Endothelial cell (in vitro differentiated cells): ENCODE measurements around the gene SPOCK1. TPM values are rescaled to one million over a fixed set of nuclear protein-coding genes. Genes with fewer than 3 reads are reported as not detected.

Experiments used
- DNase-seq: peaks from one replicate; pipeline ENCODE4 v3.0.0; 2021; ENCODE audit warnings: low spot score
- H3K27ac Mint-ChIP-seq: one replicate; pipeline ENCODE4 v1.8.0; 2021; ENCODE audit warnings: mixed read lengths, inconsistent platforms; ENCODE audit not compliant: unreplicated experiment
- H3K27me3 Mint-ChIP-seq: one replicate; pipeline ENCODE4 v1.8.0; 2021; ENCODE audit warnings: mild to moderate bottlenecking, moderate library complexity, mixed read lengths, inconsistent platforms; ENCODE audit not compliant: unreplicated experiment
- H3K36me3 Mint-ChIP-seq: one replicate; pipeline ENCODE4 v1.8.0; 2021; ENCODE audit warnings: mild to moderate bottlenecking, low read depth, mixed read lengths, inconsistent platforms; ENCODE audit not compliant: unreplicated experiment
- H3K4me1 Mint-ChIP-seq: one replicate; pipeline ENCODE4 v1.8.0; 2021; ENCODE audit warnings: mild to moderate bottlenecking, mixed read lengths, inconsistent platforms; ENCODE audit not compliant: unreplicated experiment
- H3K4me3 Mint-ChIP-seq: one replicate; pipeline ENCODE4 v1.8.0; 2021; ENCODE audit warnings: mild to moderate bottlenecking, mixed read lengths, inconsistent platforms; ENCODE audit not compliant: unreplicated experiment
- H3K9me3 Mint-ChIP-seq: one replicate; pipeline ENCODE4 v1.8.0; 2021; ENCODE audit warnings: mixed read lengths, inconsistent platforms; ENCODE audit not compliant: unreplicated experiment
- CTCF ChIP-seq: fragments of 200-600 bp; sonication (generic); IDR thresholded peaks from one replicate; pipeline ENCODE4 v1.5.0; 2021; ENCODE audit warnings: antibody characterized with exemption; ENCODE audit not compliant: unreplicated experiment
- total RNA-seq: library from RNA; stranded (reverse); fragmentation: NEBNext Ultra II Directional; extraction: Animal tissue kit (Norgen Biotek cat#: 25700); gene quantifications from one replicate; pipeline ENCODE4 v1.2.1, GENCODE V29; 2021; ENCODE audit not compliant: unreplicated experiment

SPOCK1 gene
- total RNA-seq, 1 donor from 2014 or later = 8.7 TPM

- Mint-ChIP-seq H3K27me3 (peaks cover 2% of the 10 kb centered on the region), H3K9me3 (no peaks in the 10 kb centered on the region), H3K4me3 (no peak overlapping the region), H3K36me3 (no peaks in the 10 kb centered on the region), H3K27ac (no peak overlapping the region), H3K4me1 (no peaks in the 10 kb centered on the region)
- TF ChIP-seq CTCF = no peak
- DNase-seq = no peak
Observed at GRCh38 chr5:137113161-137113560, 386.0 kb downstream of the SPOCK1 start.

GRCh38 chr5:137105351-137106035, 393.6 kb downstream of the SPOCK1 start:
- H3K36me3 Mint-ChIP-seq = no peaks in the 10 kb centered on the region
- H3K9me3 Mint-ChIP-seq = no peaks in the 10 kb centered on the region
- no peak overlapping the region for H3K27ac Mint-ChIP-seq
- TF ChIP-seq CTCF = no peak
- H3K4me1 Mint-ChIP-seq = no peaks in the 10 kb centered on the region
- no peak overlapping the region for H3K4me3 Mint-ChIP-seq
- no peak for DNase-seq
- H3K27me3 Mint-ChIP-seq = peaks cover 4% of the 10 kb centered on the region

GRCh38 chr5:137101544-137101943, 397.6 kb downstream of the SPOCK1 start:
- no peak for DNase-seq
- H3K4me3 Mint-ChIP-seq = no peak overlapping the region
- no peak overlapping the region for H3K27ac Mint-ChIP-seq
- no peaks in the 10 kb centered on the region for H3K36me3 Mint-ChIP-seq
- no peaks in the 10 kb centered on the region for H3K9me3 Mint-ChIP-seq
- TF ChIP-seq CTCF = no peak
- no peaks in the 10 kb centered on the region for H3K27me3 Mint-ChIP-seq
- H3K4me1 Mint-ChIP-seq = no peaks in the 10 kb centered on the region

GRCh38 chr5:137099651-137100050, 399.5 kb downstream of the SPOCK1 start:
- DNase-seq = no peak
- H3K27me3 Mint-ChIP-seq = no peaks in the 10 kb centered on the region
- TF ChIP-seq CTCF = no peak
- H3K27ac Mint-ChIP-seq = no peak overlapping the region
- H3K9me3 Mint-ChIP-seq = no peaks in the 10 kb centered on the region
- H3K4me1 Mint-ChIP-seq = no peaks in the 10 kb centered on the region
- H3K36me3 Mint-ChIP-seq = no peaks in the 10 kb centered on the region
- H3K4me3 Mint-ChIP-seq = no peak overlapping the region

- Mint-ChIP-seq H3K27me3 (no peaks in the 10 kb centered on the region), H3K27ac (no peak overlapping the region), H3K4me1 (no peaks in the 10 kb centered on the region), H3K9me3 (no peaks in the 10 kb centered on the region), H3K36me3 (no peaks in the 10 kb centered on the region), H3K4me3 (no peak overlapping the region)
- DNase-seq = no peak
- TF ChIP-seq CTCF = no peak
Observed at GRCh38 chr5:137098663-137099062, 400.5 kb downstream of the SPOCK1 start.
